Stimulated activated naive CD8-positive, alpha-beta T cell treated with anti-CD3 and anti-CD28 coated beads, Interleukin-15, Interleukin-2, amounts not matched to agents 100 U/mL and 50 U/mL, for 24 hours (primary cell): ENCODE results near the gene ALG13.
"Not testable (repeated sequence)": the region's sequence is repeated elsewhere in the genome, so short reads cannot be mapped to it uniquely, and the experiment has no call there.

Experiments
- ATAC-seq: fragments of 150-1000 bp; cut with Tn5 transposase; one replicate; pipeline ENCODE4 v1.10.0; 2021
- DNase-seq: peaks from one replicate; pipeline ENCODE4 v3.0.0; 2021

The ALG13 gene

DNA sequence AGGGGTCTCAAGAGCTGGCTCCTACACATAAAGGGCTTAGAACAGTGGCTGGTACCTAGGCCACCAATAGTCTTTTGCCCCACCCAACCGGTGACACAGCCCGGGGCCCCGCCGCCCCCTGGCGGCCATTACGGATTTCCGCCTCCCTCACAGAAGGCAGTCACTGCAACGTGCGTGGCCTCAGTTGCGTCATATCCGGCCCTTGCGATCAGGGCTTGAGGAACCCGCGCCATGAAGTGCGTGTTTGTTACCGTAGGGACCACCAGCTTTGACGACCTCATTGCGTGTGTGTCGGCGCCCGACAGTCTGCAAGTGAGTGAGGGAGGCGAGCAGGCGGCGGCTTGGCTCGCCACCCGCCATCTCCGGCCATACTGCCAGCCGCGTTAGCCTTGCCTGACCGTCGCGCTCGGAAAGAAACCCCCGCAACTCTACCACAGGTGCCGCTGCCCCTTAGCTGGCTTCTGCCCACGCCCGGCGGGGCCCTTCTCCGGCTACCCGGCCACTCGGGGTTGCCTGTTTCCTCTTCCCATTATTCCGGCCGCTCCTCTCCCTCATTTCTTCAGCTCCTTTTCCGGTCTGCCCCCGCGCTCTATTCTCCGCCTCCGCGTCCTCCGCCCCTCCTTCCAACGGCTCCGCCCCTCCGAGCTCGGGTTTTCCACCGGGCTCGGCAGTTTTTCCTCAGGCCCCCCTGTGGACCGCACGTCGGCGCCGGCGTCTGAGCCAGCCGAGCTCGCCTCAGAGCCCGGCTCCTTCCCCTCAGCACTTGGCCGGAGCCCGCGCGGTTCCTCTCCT, at the start of gene ALG13:
ALG13 (plus strand) TSS at position 183 of the 792 bp plus-strand sequence; CDS start at position 232, 49 bp downstream.
- peak; percentile 98 for ATAC-seq
- peak; percentile 84 for DNase-seq

DNA sequence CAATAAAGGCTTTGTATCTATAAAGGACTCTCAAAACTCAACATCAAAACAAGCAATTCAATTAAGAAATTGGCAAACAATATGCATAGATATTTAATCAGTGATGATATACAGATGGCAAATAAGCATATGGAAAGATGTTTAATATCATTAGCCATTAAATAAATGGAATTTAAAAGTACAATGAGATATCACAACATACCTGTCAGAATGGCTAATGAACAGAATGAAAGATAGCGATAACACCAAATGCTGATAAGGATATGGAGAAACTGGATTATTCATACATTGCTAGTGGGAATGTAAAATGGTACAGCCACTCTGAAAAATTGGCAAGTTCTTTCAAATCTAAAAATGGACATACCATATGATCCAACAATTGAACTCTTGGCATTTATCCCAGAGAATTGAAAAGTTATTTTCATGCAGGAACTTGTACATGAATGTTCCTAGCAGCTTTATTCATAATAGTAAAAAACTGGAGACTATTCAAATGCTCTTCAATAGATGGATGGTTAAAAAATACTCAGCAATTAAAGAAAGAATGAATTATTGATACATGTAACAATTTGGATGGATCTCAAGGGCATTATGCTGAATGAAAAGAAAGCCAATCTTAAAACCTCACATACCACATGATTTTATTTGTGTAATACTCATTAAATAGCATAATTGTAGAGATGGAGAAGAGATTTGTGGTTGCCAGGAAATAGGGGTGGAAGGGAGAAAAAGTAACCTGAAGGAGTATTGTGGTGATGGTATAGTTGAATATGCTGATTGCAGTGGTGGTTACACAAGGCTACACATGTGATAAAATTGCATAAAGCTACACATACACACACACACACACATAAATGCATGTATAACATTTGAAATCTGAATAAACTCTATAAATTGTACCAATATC, 45.9 kb upstream of the ALG13 start:
- no peak for ATAC-seq
- no peak for DNase-seq

DNA sequence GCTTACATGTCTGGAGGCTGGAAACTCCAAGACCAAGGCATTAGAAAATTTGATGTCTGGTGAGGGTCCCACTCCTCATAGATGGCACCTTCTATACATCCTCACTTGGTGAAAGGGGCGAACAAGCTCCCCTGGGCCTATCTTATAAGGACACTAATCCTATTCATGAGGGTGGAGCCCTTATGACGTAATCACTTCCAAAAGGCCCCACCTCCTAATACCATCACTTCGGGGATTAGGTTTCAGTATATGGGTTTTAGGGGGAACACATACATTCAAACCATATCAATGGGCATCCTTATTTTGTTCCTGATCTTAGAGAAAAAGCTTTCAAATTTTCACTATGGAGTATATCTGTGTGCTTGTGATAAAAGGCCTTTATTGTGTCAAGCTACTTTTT, 39.0 kb upstream of the ALG13 start:
- DNase-seq = no peak
- ATAC-seq = no peak

DNA sequence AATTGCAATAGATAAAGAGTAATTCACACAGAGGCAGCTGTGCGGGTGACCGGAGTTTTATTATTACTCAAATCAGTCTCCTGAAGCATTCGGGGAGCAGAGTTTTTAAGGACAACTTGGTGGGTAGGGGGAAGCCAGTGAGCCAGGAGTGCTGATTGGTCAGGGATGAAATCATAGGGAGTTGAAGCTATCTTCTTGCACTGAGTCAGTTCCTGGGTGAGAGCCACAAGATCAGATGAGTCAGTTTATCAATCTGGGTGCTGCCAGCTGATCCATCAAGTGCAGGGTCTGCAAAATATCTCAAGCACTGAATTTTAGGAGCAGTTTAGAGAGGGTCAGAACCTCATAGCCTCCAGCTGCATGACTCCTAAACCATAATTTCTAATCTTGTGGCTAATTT, 35.8 kb upstream of the ALG13 start:
- not testable (repeated sequence) for DNase-seq, ATAC-seq

DNA sequence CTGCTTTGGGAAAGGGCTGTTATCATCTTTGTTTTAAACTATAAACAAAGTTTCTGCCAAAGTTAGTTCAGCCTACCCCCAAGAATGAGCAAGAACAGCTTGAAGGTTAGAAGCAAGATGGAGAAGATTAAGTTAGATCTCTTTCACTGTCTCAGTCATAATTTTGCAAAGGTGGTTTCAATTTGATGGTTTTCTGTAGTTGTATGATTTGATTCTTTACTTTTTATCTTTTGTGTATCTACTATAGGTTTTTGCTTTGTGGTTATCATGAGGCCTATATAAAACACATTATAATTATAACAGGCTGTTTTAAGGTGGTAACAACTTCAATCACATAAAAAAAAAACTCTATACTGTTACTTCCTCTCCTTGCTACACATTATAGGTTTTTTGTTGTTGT, 35.4 kb upstream of the ALG13 start:
- ATAC-seq (no peak), DNase-seq (no peak)

DNA sequence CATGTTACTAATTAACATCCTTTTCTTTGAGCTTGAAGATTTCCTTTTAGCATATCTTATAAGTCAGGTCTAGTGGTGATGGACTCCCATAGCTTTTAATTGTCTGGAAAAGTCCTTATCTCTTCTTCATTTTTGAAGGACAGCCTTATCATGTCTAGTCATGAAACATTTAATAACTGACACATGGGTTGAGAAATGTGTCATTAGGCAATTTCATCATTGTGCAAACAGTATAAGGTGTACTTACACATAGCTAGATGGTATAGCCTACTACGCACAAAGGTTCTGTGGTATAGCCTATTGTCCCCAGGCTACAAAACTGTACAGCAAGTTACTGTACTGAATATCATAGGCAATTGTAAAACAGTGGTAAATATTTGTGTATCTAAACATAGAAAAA, 34.5 kb upstream of the ALG13 start:
- DNase-seq = no peak
- no peak for ATAC-seq

DNA sequence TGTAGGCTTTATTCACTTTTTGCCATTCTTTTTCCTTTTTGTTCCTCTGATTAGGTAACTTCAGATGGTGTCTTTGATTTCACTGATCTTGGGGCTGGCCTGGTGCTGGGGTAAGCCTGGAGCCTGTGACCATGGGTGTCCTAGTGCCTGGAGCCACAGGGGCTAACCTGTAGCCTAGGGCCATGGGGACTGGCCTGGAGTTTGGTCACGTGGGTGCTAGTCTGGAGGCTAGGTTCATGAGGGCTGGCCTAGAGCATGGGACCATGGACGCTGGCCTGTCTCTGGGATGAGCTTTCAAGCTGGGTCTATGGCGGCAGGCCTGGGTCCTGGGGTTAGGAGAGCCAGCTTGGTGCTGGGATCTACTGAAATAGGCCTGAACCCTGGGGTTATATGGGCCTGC, 32.2 kb upstream of the ALG13 start:
- ATAC-seq = no peak
- no peak for DNase-seq

DNA sequence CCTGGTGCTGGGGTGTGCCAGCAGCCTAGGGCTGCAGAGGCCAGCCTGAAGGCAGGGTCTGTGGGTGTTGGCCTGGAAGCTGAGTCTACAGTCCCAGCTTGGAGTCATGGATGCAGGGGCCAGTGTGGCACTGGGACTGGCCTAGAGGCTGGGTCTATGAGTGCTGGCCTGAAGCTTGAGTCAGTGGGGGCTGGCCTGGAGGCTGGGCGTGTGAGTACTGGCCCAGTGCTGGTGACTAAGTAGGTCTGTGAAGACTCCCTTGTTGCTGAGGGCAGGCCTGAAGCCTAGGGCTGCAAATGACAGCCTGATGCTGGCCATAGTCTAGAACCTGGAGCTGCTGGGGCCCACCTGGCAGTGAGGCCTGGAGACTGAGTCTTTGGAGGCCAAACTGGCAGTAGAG, 31.3 kb upstream of the ALG13 start:
- no peak for DNase-seq
- ATAC-seq = no peak

DNA sequence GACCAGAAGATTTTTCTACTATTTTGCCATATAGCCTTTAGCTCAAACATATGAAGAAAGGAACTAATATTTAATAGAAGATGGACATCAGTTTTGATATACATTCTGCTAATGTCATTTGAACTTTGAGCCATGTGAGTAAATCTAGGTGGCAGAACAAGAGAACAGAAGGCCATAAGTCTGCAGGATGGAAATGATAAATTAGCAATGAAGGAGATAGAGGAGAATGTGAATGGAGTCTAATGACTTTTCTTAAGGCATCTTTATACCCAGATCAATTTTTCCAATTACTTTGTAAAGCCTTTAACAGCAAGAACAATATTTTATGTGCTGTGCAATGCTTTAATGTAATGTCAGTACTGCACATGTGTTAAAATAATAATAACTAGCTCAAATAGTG, 30.1 kb upstream of the ALG13 start:
- ATAC-seq = no peak
- no peak for DNase-seq

DNA sequence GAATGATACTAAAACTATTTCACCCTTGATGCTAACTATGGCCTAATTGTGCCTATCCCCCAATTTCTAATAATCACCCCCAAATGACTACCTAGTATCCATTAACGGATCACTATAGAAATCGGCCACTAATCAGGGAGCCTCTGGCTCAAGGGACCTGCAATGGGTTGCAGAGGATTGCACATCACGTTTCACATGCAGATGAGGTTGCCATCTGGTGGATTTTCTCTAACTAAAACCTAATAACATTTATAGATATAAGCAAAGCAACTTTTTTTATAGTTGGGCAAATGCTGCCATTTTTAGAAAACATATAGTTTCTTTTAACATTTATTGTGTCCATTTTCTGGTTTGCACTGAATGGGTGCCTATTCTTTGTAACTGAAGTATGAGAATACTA, 28.3 kb upstream of the ALG13 start:
- ATAC-seq (no peak), DNase-seq (no peak)

DNA sequence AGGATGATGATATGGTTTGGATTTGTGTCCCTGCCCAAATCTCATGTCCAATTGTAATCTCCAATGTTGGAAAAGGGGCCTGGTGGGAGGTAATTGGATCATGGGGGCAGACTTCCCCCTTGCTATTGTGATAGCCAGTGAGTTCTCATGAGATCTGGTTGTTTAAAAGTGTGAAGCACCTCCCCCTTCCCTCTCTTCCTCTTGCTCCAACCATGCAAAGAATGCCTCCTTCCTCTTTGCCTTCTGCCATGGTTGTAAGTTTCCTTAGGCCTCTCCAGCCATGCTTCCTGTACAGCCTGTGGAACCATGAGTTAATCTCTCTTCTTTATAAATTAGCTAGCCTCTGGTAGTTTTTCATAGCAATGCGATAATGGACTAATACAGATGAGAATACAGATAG, 19.7 kb upstream of the ALG13 start:
- DNase-seq (no peak), ATAC-seq (no peak)

DNA sequence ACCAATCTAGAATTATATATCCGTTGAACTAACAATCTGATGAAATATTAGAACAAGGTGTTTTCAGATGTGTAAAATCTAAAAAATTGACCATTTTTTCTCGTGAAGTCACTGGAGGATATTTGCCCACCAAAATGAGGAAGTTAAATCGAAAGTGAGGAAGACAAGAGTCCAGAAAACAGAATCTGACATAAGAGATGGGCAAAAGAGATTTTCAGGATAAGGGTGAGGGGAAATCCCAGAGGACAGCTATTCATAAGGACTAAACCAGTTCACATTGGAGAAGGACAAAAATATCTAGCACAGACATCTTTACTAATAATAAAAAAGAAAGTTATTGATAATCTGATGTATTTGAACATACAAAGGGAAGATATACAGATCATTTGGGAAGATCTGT, 18.7 kb upstream of the ALG13 start:
- DNase-seq = no peak
- no peak for ATAC-seq

DNA sequence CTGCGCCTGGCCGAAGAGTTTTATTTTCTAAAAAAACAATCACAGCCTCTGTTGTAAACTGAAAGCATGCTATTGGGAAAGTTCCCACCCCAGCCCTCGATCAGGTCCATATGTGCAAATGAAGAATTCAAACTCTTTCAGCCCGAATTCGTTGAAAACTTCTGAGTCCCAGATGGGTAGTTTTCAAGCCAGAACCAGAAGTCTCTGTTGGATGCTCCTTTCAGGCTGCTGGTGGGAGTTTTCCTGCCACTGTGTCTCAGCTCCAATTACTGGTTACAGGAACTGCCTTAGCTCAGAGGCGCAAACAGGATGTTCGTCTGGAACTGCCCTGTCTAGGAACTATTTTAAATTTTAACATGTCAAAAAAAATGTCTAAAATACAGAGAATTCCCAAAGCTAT, 9.3 kb upstream of the ALG13 start:
- ATAC-seq (no peak), DNase-seq (no peak)

DNA sequence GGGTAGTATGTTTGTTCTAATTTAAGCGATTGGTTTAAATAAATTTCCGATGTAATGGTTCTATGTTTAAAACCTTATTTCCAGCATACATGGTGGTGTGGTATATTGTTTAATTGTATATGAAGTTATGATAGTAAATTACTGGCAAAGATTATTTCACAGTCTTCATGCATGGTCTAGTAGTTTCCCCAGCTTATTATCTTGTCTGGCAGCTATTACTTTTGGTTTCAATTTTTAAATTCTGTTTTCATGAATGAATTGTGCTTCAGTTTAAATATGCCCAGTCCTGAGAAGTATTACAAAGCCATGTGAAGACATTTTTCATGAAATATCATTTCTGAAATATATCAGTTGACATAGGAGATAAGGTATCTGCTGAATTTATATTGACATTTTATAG, 6.3 kb downstream of the ALG13 start:
- DNase-seq = no peak
- ATAC-seq = no peak

DNA sequence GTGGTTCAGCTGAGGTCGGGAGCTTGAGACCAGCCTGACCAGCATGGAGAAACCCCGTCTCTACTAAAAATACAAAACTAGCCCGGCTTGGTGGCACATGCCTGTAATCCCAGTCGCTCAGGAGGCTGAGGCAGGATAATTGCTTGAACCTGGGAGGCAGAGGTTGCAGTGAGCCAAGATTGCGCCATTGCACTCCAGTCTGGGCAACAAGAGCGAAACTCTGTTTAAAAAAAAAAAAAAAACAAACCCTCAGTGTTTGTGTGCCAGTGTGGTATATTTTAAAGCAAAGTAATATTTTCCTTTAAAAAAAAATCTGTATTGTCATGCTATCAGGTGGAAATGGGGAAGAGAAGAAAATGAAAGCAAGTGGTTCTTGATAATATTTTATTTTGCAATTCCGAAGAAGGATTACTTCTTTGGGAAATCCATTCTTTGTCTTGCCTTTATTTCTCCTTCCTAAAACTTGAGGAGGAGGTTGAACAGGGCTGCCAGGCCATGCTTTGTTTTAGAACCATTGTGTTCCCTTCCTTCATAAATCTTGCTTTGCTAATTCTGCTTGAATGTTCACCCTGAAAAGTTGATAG, 14.4 kb downstream of the ALG13 start:
- no peak for ATAC-seq
- DNase-seq = no peak

DNA sequence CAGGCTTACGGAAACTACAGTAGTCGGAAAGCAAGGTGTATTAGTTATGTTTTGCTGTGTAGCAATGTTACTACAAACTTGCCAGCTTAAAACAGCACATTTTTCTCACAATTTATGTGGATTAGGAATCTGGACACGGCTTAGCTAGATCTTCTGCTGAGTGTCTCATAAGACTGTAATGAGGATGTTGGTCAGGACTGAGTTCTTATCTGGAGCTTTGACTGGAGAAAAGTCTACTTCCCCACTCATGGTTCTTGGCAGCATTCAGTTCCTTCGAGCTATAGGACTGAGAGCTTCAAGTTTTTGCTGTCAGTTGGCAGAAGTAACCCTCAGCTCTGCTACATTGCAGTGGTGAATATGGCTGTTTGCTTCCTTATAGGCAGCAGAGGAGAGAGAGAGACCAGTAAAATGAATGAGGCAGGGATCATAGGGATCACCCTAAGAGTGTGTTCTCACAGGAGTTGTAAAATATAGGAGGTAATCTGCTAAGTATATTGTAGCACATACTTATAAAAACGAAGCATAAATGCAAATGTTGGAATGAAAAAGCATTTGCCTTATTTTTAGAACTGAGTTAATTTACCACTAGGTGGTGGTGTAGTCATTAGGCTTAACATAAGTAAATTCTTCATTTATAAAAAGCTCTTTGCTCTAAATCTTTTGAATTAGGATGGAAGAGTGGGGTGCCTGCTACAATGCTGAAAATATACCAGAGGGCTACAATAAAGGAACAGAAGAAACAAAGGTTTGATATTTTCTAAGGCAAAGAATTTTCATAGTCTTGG, 38.6 kb downstream of the ALG13 start:
- DNase-seq (no peak), ATAC-seq (no peak)

DNA sequence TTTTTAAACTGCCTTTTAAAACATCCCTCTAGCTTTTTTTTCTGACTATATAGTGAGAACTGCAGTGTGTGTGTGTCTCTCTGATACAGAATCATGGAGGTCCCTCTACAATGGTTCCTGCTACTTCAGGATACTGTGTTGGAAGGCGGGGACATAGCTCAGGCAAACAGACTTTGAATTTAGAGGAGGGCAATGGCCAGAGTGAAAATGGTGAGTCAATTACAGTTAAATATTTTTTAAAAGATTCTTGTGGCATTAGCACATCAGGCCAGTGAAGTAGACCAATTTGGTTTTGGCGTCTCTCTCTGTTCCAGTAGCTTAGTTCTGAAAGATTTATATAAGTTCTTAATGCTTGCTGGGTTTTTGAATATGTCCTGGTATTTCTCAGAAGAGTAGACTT, 47.1 kb downstream of the ALG13 start:
- ATAC-seq = no peak

DNA sequence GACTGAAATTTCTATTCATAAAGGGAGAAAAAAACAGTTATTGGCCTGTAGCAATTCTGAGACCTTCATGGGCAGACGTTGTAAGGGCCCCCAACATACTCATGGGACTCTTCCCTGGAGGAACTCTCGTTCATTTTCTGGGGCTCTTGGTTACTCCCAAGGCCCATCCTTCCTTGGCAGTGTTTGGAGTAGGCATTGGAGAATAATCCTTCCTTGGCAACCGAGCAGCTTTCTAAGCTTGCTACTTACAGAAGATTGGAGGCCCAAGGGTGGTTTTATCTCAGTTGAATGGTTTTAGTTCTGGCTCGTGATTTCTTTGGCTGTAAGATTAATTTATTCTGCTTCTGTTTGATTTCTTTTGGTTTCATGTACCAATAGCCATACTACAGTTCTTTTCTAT, 50.4 kb downstream of the ALG13 start:
- no peak for ATAC-seq

More for the DNA sequence above, 47.1 kb downstream of the ALG13 start:
- no peak for DNase-seq

DNA sequence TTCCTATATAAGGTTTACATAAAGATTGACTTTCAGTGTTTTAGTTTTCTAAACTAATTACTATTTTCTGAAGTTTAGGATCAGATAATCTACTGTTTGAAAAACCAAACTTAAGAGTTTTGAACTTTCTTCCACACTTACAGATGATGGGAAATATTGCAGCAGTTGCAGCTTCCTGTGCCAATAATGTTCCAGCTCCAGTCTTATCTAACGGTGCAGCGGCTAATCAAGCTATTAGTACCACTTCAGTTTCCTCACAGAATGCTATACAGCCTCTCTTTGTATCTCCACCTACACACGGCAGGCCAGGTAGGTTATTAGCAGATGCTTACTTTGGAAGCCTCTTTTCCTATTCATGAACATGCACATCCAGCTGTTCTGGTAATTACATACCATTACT, 55.6 kb downstream of the ALG13 start:
- DNase-seq = no peak
- ATAC-seq = no peak

More for the DNA sequence above, 50.4 kb downstream of the ALG13 start:
- DNase-seq = no peak

DNA sequence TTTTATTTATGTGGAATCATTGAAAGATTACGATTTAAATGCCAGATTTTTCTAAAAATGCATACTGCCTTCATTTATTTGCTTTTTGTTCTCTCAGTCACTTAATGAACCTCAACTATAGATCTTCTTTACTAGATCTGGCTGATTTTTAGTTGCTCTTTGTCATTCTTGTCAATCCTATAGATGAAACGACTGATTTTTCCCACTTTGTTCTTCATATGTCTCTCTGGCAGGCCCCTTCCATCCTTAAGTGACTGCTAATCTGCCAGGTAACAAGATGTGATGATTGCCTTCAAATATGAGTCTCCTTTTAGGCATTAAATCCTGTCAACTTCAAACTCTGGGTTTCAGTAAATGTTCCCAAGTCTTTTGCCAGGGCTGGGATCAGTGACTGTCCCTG, 61.0 kb downstream of the ALG13 start:
- no peak for DNase-seq
- ATAC-seq = no peak

DNA sequence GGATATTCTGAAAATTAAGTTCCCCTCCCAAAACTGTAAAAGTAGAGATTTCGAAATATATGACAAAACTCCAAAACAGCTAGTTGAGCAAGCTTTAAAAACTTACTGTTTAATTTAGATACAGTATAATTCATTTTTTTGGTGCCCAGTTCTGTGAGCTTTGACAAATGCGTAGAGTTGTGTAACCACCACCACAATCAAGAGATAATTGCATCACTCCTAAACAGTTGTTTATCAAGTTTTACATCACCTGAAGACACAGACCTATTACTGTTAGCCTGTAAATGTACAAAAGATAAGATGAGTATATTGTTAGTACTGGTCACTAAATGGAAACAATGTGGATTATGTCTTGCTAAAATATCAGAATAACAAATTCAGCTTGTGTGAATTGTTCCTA, 62.3 kb downstream of the ALG13 start:
- no peak for ATAC-seq
- no peak for DNase-seq

DNA sequence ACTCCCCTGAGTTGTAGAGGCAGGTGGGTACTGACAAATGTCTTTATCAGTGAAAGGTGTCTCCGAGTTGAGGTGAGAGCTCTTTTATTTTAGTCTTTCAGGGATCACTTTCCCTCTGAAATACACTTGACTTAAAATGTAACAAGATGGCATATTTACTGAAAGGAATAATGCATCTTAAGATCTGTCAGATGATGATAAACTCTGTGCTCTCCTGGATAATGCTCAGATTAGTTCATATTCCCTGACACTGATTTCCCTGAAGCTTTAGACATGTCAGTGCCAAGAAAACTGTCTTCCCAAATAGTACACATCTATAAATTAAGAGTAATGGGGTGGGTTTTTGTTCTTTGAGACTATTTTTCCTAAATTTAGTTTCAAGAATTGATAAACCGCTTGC, 75.5 kb downstream of the ALG13 start:
- DNase-seq (no peak), ATAC-seq (no peak)
